K562 (cell line): ENCODE measurements around the gene FCRLA. TPM values are rescaled to one million over a fixed set of nuclear protein-coding genes. Genes with fewer than 3 reads are reported as not detected.

Experiments
- BCL6 ChIP-seq: fragments of 250-450 bp; sonication (Bioruptor Pico); IDR thresholded peaks from 2 replicates; pipeline ENCODE4 v1.4.0; 2020
- CBFA2T3 ChIP-seq: fragments of 450-650 bp; IDR thresholded peaks from 2 replicates; pipeline ENCODE4 v1.6.1; 2017
- ILF3 ChIP-seq: fragments of 450-650 bp; IDR thresholded peaks from 2 replicates; pipeline ENCODE4 v1.6.1; 2018; ENCODE audit warnings: antibody characterized with exemption, mild to moderate bottlenecking, moderate library complexity, borderline replicate concordance
- KLF16 ChIP-seq: IDR thresholded peaks from 2 replicates; pipeline ENCODE4 v1.6.1; 2016; ENCODE audit warnings: antibody characterized with exemption
- LCOR ChIP-seq: sonication (generic); formaldehyde crosslinking; IDR thresholded peaks from 2 replicates; pipeline ENCODE4 v1.8.0; 2022; ENCODE audit warnings: mild to moderate bottlenecking, missing genetic modification reagents
- RAD51 ChIP-seq: fragments of 450-650 bp; IDR thresholded peaks from 2 replicates; pipeline ENCODE4 v1.7.1; 2016; ENCODE audit warnings: low read depth, mild to moderate bottlenecking, borderline replicate concordance
- ZNF197 ChIP-seq: fragments of 200-800 bp; sonication (Bioruptor generic); IDR thresholded peaks from 2 replicates; pipeline ENCODE4 v1.6.1; 2016; ENCODE audit warnings: low read depth, missing genetic modification characterization, missing compliant biosample characterization
- ZNF583 ChIP-seq: fragments of 250-450 bp; sonication (Bioruptor Pico); IDR thresholded peaks from 2 replicates; pipeline ENCODE4 v1.4.0; 2020
- polyA plus RNA-seq, 8 experiments: library from polyadenylated mRNA; depleted of rRNA in 4 of 8; stranded (reverse) in 5 of 8; unstranded in 3 of 8; fragments of >200 nt; fragmentation: Nextera tagmentation in 2 of 8; fragmentation: Illumina TruSeq in 1 of 8; extraction: Ambion mirVana in 2 of 8; extraction: Trizol in 1 of 8; gene quantifications; 2 replicates each; pipeline versions ENCODE4 v1.2.1 to v1.2.3, GENCODE V29; 2011 to 2014; ENCODE audit warnings: inconsistent platforms in 1 of 8, missing spikeins in 1 of 8
- total RNA-seq, 7 experiments: library from RNA; depleted of rRNA in 6 of 7; stranded (reverse); fragments of >200 nt in 6 of 7; fragmentation: Illumina TruSeq in 2 of 7; extraction: Trizol in 2 of 7; gene quantifications; 2 replicates each; pipeline versions ENCODE4 v1.2.1 to v1.2.3, GENCODE V29; 2011 to 2021; ENCODE audit warnings: low replicate concordance in 1 of 7
- TF ChIP-seq, protein P1 (sequence below), 2 experiments: IDR thresholded peaks in 1 of 2; conservative IDR thresholded peaks in 1 of 2; 2 replicates each; pipeline ENCODE4 v1.6.1; 2016; ENCODE audit warnings: low read depth in 2 of 2, mild to moderate bottlenecking in 1 of 2, missing compliant biosample characterization in 1 of 2, missing genetic modification characterization in 1 of 2, moderate library complexity in 1 of 2
- TF ChIP-seq, protein P2 (sequence below): fragments of 200-800 bp; sonication (Bioruptor generic); IDR thresholded peaks from 2 replicates; pipeline ENCODE4 v1.6.1; 2017; ENCODE audit warnings: missing genetic modification characterization, missing compliant biosample characterization
- TF ChIP-seq, protein P3 (sequence below): fragments of 250-450 bp; sonication (Bioruptor Pico); IDR thresholded peaks from 2 replicates; pipeline ENCODE4 v1.5.0; 2021; ENCODE audit warnings: mild to moderate bottlenecking, borderline replicate concordance
- TF ChIP-seq, protein P4 (sequence below): fragments of 250-450 bp; sonication (Bioruptor Pico); IDR thresholded peaks from 2 replicates; pipeline ENCODE4 v1.9.0; 2021; ENCODE audit warnings: mild to moderate bottlenecking

Gene FCRLA
- total and polyA plus RNA-seq, 9 of the 15 experiments (the other 6 are each of a cell fraction or from before 2014, with no cell fraction given): 0.09 to 0.84 (median 0.44) TPM

DNA sequence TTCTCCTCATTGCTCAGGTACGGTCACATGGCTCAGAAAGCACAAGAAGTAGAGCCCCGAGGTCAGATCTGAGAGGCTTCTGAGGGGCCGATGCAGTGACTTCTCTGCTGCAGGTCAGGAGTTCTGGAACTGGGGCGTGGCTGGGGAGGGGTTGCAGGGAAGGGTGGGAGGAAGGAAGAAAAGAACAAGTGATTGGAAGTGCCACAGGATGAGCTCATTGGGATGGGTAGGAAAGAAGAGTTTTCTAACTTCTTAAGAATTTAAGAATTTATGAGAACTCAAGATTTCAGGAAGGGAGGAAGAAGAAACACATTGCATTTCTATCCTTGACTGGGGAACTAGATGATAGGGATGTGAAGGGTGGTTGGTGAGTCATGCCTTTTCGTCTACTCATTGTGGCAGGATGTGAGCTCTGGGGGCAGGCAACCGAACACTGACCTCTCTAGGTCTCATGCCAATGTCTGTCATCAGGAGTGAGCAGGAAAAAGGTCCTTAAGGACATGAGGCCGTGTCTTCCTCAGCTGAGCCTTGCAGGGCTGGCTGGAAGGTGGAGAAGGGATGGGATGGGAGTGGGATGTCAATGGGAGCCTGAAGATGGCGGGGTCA is 14.8 kb downstream of the FCRLA start (continued):
- TF ChIP-seq, protein P1, sequence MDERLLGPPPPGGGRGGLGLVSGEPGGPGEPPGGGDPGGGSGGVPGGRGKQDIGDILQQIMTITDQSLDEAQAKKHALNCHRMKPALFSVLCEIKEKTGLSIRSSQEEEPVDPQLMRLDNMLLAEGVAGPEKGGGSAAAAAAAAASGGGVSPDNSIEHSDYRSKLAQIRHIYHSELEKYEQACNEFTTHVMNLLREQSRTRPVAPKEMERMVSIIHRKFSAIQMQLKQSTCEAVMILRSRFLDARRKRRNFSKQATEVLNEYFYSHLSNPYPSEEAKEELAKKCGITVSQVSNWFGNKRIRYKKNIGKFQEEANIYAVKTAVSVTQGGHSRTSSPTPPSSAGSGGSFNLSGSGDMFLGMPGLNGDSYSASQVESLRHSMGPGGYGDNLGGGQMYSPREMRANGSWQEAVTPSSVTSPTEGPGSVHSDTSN (CRISPR knock-in tag; IDR thresholded peaks at IDR 0.05; ENCODE audit: low read depth): no peak
- TF ChIP-seq, protein P1 (tag; conservative IDR thresholded peaks at IDR 0.05; ENCODE audit: low read depth): peak; percentile 58
- TF ChIP-seq CBFA2T3 (peak; percentile 73), LCOR (CRISPR knock-in tag) (no peak), ZNF197 (CRISPR knock-in tag) (no peak), RAD51 (0 out of 2 replicates have a peak, but pooled peaks have one; percentile 5), ILF3 (no peak), BCL6 (CRISPR knock-in tag) (no peak), KLF16 (peak; percentile 31; the same call in 1 of the 2 replicates), ZNF583 (CRISPR knock-in tag) (no peak)
- TF ChIP-seq, protein P2, sequence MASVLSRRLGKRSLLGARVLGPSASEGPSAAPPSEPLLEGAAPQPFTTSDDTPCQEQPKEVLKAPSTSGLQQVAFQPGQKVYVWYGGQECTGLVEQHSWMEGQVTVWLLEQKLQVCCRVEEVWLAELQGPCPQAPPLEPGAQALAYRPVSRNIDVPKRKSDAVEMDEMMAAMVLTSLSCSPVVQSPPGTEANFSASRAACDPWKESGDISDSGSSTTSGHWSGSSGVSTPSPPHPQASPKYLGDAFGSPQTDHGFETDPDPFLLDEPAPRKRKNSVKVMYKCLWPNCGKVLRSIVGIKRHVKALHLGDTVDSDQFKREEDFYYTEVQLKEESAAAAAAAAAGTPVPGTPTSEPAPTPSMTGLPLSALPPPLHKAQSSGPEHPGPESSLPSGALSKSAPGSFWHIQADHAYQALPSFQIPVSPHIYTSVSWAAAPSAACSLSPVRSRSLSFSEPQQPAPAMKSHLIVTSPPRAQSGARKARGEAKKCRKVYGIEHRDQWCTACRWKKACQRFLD (CRISPR knock-in tag): peak; percentile 56; the same call in 1 of the 2 replicates
- TF ChIP-seq, protein P3, sequence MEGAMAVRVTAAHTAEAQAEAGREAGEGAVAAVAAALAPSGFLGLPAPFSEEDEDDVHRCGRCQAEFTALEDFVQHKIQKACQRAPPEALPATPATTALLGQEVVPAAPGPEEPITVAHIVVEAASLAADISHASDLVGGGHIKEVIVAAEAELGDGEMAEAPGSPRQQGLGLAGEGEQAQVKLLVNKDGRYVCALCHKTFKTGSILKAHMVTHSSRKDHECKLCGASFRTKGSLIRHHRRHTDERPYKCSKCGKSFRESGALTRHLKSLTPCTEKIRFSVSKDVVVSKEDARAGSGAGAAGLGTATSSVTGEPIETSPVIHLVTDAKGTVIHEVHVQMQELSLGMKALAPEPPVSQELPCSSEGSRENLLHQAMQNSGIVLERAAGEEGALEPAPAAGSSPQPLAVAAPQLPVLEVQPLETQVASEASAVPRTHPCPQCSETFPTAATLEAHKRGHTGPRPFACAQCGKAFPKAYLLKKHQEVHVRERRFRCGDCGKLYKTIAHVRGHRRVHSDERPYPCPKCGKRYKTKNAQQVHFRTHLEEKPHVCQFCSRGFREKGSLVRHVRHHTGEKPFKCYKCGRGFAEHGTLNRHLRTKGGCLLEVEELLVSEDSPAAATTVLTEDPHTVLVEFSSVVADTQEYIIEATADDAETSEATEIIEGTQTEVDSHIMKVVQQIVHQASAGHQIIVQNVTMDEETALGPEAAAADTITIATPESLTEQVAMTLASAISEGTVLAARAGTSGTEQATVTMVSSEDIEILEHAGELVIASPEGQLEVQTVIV (CRISPR knock-in tag): no peak
- TF ChIP-seq, protein P4, sequence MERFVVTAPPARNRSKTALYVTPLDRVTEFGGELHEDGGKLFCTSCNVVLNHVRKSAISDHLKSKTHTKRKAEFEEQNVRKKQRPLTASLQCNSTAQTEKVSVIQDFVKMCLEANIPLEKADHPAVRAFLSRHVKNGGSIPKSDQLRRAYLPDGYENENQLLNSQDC (CRISPR knock-in tag): no peak
